Stimulated activated CD4-positive, alpha-beta T cell treated with anti-CD3 and anti-CD28 coated beads, Interleukin-15, amount 100 ng/mL, for 48 hours (primary cell): ENCODE results near the gene SLAMF7.

Source experiments
- DNase-seq, 2 donors: peaks; one replicate each; pipeline ENCODE4 v3.0.0-alpha.2; 2020; ENCODE audit warnings: low read depth in 2 of 2

The SLAMF7 gene

GRCh38 chr1:160800645-160801408, 61.8 kb downstream of the SLAMF7 start:
- DNase-seq: no peak

GRCh38 chr1:160801836-160802580, 63.0 kb downstream of the SLAMF7 start:
- DNase-seq: no peak
